IPS-NIHi7 (cell line): ENCODE measurements around the gene VTI1A.

Experiments used
- DNase-seq: peaks from one replicate; pipeline ENCODE4 v3.0.0; 2012; ENCODE audit warnings: mixed read lengths; ENCODE audit errors: extremely low spot score

VTI1A gene

GRCh38 chr10:112809736-112810135, 362.7 kb downstream of the VTI1A start:
- DNase-seq, result no peak

- DNase-seq, result no peak
These were observed 363.7 kb downstream of the VTI1A start for GRCh38 chr10:112810711-112811151.

DNA sequence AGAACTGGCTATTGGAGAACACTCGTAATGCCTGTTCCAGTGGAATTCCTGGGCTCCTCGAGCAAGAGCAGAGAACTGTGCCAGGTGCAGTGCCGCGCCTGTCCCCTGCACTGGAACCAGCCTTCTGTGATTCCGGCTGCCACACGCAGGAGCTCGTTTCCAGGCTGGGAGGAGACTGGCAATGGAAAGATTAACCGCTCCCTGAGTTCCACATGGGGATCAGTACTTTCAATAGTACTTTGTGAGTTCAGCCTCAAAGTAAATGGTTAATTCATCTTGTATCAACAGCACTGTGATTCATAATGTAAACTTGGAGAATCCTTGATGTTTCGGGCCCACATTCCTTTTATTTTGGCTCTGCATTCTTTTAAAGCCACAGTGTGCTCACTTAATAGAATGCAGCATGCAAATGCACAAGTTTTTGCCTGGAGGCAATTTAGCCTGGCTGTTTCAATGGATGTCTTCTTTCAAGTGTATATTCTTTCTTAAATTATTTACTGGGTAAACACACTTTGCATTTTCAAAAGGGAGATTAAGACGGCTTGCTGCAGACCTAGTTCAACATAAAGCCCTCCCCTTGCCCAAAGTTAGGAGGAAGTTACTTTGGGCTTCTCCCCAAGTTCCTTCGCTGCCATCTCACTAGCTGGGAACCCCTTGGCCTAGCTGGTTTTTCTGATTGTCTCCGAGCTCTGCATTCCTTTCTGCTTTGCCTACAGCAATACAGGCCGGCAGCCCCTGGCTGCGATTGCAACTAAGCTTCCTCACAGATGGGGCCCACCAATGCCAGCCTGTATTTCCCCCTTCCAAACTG, 364.9 kb downstream of the VTI1A start:
- peak; percentile 67 for DNase-seq

DNA sequence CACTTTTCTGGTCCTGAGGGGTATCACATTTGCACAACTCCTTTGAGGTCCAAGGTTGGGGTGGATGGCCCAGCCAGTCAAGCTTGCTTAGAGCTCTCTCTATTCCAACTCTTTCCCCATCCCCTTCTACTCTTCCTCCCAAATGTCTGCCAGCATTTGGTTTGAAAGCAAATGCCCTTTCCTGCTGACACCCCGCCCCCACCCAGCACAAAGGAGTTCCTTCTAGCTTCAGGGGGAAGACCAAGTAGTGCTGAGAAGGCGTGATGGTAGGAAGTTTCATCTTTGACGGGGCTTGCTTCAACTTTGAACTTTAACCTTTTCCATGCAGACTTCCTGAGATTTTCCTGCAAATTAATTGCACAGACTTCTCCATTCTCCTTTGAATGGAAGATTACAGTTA, 365.6 kb downstream of the VTI1A start:
- DNase-seq, result peak; percentile 43

DNA sequence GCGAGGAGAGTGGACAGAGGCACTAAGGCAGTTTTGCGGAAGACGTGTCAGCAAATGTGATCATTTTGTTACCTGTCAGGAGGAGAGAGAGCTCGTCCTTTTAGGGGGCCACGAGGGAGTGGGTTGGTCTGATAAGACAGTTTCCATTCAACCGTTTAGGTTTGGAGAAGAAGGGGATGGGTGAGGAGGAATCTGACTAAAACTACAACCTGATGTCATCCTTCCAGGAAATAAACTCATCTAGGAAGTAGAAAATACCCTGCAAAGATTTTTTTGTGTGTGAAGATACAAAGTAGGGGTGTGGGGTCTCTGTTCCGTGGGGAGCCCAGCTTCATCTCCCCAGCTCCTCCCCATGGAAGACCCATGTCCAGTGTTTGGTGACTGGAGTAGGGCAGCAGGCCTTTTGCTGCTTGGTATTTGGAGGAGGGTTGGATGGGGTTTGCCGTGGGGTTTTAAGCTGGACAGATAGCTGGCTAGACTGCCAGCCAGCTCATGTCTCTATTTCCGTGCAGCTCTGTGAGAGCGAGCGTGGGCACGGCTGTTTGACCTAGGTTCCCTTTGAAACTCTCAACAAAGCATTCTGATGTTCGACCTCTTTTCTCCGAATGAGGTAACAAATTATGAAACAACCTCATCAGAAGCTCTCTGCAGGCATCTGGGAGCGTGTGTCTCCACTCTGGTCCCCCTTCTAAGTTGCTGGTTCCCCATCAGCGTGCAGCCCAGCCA, 367.0 kb downstream of the VTI1A start:
- DNase-seq, result no peak

- no peak for DNase-seq
These were observed 368.4 kb downstream of the VTI1A start for GRCh38 chr10:112815269-112816032.

DNA sequence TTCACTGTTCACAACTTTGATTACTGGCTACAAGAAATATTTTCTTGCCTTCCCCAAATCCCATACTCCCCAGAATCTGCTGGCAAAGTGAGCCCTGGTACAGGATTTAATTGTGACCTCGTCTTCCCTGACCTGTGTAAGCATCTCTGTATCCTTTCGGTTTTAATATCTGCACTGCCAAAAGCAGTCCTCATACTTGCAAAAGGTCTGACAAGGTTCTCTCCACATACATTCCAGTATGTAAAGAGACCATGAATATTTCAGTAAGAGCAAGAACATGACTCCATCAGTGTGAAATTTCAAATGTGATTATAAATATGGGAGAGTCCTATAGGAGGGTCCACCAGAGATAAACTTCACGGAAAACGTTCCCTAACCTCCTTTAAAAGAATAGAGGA, 369.0 kb downstream of the VTI1A start:
- DNase-seq, result no peak

DNA sequence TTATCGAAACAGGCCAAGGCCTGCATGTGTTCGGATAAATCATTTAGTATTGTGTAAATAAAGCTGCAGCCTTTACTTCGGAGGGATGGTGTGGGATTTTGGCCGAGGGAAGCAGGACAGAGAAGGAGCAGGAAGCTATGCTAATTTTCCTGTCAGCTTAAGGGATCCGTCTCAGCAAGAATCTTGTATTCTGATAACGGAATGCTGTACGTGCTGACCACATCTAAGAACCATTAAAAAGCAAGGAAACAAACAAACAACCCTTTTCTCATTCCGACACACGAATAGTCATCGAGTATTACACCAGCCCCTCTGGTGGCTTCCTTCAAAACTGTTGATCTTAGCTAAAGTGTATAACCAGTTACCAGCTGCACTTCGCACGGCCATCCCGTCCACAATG, 369.9 kb downstream of the VTI1A start:
- no peak for DNase-seq

- no peak for DNase-seq
These were observed 371.2 kb downstream of the VTI1A start for GRCh38 chr10:112817981-112818777.

- DNase-seq, result no peak
These were observed 372.2 kb downstream of the VTI1A start for GRCh38 chr10:112819231-112819630.

DNA sequence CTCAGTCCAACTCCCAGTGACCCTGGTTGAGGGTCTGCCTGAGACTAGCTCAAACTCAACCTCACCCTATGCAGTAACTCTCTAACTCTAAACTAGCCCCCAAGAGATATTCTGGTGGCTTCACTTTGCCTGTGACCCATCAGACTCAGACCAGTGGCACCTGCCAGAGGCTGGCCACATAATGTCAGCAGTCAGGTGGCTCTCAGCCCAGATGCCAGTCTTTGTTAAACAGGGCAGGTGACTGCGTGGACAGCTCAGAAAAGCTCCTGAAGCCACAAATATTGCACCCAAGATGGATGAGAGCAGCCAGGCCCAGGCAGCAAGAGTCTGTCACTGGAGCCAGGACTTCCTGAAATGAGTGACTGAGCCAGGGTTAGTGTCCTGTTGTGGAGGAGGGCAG, 373.3 kb downstream of the VTI1A start:
- DNase-seq, result no peak

DNA sequence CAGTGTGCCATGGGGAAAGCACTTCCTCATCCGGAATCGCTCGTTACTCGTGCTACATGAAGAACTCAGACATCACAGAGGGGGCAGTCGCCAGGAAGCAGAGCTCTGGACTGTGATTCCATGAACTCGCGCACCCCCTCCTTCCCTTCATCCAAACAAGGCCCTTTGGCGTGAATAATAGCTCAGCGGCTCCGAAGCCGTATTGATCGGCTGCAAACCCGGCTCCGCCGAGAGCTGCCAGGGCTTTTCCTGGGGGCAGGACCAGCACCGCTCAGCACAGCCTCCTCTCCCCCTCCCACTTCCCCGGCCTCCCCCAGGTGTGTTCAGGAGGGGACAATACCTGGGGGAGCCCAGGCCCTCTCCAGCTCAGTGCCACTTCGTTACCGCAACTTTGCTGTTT, 374.0 kb downstream of the VTI1A start:
- DNase-seq, result no peak

DNA sequence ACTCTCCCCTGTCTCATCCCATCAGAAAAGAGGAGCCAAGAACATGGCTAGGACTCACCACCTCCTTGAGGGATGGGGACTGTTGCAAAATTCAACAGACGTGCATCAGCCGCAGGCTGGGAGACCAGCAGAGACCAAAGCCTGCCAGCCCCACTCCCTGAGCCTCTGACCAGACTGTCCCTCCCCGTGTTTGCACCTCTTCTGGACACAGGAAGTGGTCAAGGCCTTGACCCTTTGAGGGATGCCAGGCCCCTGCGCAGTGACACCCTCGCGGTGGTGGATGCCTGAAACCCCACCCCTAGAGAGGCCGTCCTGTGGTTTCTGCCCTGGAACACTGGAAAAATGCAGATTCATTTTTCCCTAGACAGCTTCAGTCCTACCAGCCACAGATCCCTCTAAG, 374.6 kb downstream of the VTI1A start:
- no peak for DNase-seq

DNA sequence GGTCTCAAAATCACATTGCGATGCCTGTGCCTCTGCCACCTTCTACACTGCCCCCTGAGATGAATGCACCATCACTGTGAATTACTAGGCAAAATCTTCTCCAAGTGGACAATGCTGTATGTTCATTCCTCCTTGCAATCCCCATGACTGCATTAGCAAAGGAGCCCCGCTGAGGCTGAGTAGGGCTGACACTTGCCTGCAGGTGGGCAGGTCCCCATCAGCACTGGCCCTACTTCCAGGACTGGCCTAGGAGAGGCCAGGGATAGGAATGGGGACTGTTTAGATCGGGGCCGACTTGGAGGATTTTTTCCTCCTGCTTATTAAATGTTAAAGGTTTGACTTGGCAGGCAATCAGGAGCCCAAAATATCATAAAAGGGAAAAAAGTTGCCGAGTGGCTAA, 376.0 kb downstream of the VTI1A start:
- no peak for DNase-seq

DNA sequence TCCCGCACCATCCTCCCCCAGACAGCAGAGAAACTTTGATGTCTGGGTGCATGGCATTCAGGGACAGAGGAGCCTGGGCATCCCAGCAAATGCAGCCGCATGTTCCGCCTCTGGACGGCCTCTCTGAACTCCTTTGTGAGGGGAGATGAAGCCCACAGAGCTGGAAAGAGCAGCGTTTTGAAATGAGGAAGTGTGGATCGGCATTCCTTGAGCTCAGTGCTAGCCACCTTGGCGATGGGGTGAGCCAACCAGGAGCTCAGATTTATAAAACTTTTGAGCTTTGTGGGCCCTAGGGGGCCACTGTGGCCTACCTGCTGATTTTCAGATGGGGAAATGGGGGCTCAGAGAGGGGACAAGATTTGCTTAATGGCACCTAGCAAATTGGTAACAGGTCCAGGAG, 376.6 kb downstream of the VTI1A start:
- no peak for DNase-seq

- no peak for DNase-seq
These were observed 379.1 kb downstream of the VTI1A start for GRCh38 chr10:112826018-112826697.

GRCh38 chr10:112827086-112827485, 380.1 kb downstream of the VTI1A start:
- no peak for DNase-seq

- no peak for DNase-seq
These were observed 380.9 kb downstream of the VTI1A start for GRCh38 chr10:112827951-112828350.

DNA sequence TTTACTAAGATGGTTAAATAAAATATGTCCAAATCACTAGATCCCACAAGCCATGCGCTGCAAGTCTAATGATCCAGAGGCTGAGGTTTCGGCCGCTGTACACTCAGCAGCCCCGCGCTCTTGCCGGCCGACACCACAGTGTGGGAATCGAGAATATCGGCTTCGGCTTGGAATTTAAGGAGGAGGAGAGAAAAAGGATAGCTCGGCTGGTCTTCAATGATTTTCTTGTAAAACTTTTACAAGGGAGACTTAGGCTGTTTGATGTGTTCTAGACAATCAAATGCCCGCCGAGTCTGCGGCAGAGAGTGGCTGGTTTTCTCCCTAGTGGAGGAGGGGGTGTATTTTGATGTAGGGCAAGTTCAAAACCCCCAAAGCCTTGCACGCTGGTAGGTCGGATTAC, 384.8 kb downstream of the VTI1A start:
- no peak for DNase-seq

GRCh38 chr10:112832361-112832878, 385.4 kb downstream of the VTI1A start:
- peak; percentile 91 for DNase-seq

GRCh38 chr10:112832959-112833358, 385.9 kb downstream of the VTI1A start:
- DNase-seq, result no peak
